Measurements from ENCODE around the gene IMPG1.
"Not testable (repeated sequence)": the region's sequence is repeated elsewhere in the genome, so short reads cannot be mapped to it uniquely, and the experiment has no call there.

Gene IMPG1

DNA sequence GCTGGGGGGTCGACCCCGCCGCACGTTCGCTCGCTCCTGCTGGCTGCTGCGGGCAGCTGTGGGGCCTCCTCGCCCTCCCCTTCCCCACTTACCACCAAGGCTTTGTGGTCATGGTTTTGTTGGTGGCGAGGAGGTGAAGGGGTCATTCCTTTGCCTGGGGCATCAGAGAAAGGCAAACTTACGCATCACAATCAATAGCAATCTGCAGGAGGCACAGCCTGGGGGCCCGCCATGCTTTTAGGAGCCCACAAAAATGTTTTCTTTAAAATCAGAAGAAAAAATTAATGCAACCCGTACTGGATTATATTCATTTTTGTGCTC lies 137.0 kb downstream of the IMPG1 start:
- Mint-ChIP-seq H3K27me3 (peaks cover 8% of the 10 kb centered on the region), H3K4me1 (peaks cover 7% of the 10 kb centered on the region), H3K36me3 (no peaks in the 10 kb centered on the region), H3K4me3 (peak overlapping the region; percentile 71), H3K9me3 (peaks cover 3% of the 10 kb centered on the region), H3K27ac (no peak overlapping the region)
- no peak for DNase-seq (ENCODE audit: low spot score in 2 of 2)
- no peak for ATAC-seq (ENCODE audit: low read depth)

DNA sequence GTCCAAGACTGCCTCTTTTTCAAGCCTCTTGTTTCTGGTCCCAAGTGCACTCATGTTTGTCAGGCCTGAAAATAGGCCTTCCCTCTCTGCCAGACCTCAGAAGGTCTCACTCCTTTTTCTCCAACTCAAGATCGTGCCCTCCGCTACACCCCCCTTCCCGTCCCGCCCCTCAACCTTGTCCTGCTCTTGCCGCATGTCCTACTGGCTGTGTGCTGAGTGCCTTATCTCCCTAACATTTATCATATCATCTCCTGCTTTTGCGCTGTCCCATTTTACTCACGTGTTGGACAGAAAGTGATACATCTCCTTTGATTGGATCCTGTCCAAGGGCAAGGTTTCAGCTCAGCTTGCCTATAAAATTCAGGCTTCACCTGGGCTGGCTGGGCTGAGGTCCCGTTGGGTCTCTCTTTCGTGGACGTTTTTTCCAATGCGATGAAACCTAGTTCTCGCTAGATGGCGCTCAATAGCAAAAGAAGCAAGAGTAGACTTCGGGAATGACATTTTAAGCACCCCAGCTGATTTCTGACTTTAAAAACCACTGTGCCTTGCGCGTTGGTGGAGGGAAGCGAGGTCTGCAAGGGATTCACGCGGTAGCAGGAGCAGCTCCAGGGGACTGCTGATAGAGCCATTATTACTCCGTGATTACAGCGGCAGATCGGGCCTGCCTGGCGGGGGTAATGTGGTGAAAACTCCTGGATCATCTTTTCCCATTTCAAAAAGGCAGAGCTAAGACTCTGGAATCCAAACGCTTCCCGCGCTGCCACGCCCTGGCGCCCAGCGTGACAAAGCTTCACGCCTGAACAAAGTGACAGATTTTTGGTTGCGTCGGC lies 137.6 kb downstream of the IMPG1 start:
- H3K4me3 Mint-ChIP-seq = peak overlapping the region; percentile 71

DNA sequence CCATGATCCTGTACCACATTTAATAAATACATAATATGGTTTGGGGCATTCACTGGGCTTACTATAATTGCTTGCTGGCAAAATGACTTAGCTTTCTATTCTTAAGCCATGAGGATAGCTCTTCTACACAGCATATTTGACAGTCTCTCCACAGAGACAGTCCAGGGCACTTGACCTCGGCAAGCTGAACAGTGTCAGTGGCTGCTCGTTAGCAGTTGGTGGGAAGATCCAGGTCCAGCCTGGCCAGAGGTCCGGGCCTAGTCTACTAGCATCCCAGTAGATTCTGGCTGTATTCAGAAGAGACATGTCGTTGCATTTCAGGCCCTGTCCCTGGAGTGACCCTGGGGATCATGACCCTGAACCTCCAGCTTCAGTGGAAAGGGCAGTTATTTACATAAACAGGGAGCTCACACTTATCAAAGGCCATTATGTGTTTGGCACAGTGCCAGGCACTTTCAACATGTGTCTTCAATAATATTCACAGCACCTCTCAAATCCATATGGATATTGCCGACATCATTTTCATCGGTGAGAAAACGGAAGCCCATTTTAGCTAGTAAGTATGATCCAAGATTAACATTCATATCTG lies 139.0 kb downstream of the IMPG1 start:
- peaks cover 7% of the 10 kb centered on the region for H3K4me1 Mint-ChIP-seq
- H3K4me3 Mint-ChIP-seq = no peak overlapping the region
- H3K36me3 Mint-ChIP-seq = no peaks in the 10 kb centered on the region
- H3K9me3 Mint-ChIP-seq = no peaks in the 10 kb centered on the region
- no peak for ATAC-seq (ENCODE audit: low read depth)
- H3K27me3 Mint-ChIP-seq = peaks cover 7% of the 10 kb centered on the region
- H3K27ac Mint-ChIP-seq = no peak overlapping the region
- DNase-seq (ENCODE audit: low spot score in 2 of 2) = no peak

More for the DNA sequence above, 137.6 kb downstream of the IMPG1 start:
- no peak overlapping the region for H3K27ac Mint-ChIP-seq
- ATAC-seq (ENCODE audit: low read depth) = peak; percentile 41
- H3K27me3 Mint-ChIP-seq = peaks cover 7% of the 10 kb centered on the region
- H3K9me3 Mint-ChIP-seq = peaks cover under 1% of the 10 kb centered on the region
- peak; percentile 20 to 31 for DNase-seq (ENCODE audit: low spot score in 2 of 2)
- no peaks in the 10 kb centered on the region for H3K36me3 Mint-ChIP-seq
- H3K4me1 Mint-ChIP-seq = peaks cover 7% of the 10 kb centered on the region

DNA sequence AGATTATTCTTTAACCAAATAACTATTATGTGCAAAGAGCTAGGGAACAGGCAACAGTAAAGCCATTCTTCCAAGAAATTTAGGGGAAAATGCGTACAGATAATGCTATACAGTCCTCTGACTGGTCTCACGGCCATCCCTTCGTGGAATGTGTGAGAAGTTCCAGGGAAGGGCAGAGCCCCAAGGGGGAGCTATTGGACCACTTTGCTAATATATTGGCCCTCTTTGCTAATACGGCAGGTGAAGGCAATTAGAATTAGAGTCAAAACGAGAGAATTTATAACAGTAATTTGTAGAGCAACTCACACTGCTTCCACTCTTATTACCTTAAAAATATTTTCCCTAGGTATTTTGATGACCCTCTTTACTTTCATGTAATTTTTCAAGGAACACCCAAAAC lies 140.4 kb downstream of the IMPG1 start:
- Mint-ChIP-seq H3K4me1 (peaks cover 7% of the 10 kb centered on the region), H3K36me3 (no peaks in the 10 kb centered on the region), H3K27me3 (peaks cover 7% of the 10 kb centered on the region), H3K4me3 (no peak overlapping the region), H3K9me3 (no peaks in the 10 kb centered on the region), H3K27ac (no peak overlapping the region)
- DNase-seq (ENCODE audit: low spot score in 2 of 2) (no peak), ATAC-seq (ENCODE audit: low read depth) (no peak)

DNA sequence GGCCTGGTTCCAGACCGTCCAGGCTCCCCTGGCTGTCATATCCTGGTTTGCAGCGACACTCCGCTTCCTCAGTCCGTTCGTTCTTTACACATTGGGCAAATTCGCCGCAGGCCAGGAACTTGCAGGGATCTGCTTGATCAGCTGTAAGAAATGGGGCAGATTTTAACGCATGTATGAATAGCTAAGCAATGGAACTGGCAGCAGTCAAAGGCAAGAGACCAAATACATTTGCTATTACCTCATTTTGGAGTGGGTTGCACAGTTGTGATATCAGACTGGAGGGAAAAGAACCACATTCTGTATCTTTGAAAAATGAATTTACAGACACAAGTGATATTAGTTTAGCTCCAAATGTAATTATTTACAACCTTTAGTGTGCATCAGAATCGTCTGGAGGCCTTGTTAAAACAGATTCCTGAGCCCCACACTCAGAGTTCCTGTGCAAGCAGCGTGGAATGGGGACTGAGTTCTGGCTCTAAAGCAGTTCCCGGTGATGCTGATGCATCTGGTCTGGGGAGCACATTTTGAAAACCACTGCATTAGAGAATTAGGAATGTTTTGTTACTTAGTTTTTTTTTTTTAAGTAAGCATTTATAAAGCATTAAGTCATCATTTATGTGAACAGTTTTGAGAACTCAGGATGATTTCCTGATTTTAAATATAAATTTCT lies 141.3 kb downstream of the IMPG1 start:
- H3K27ac Mint-ChIP-seq = no peak overlapping the region
- no peaks in the 10 kb centered on the region for H3K36me3 Mint-ChIP-seq
- peaks cover 7% of the 10 kb centered on the region for H3K4me1 Mint-ChIP-seq
- H3K9me3 Mint-ChIP-seq = no peaks in the 10 kb centered on the region
- H3K27me3 Mint-ChIP-seq = peaks cover 7% of the 10 kb centered on the region
- no peak overlapping the region for H3K4me3 Mint-ChIP-seq
- ATAC-seq (ENCODE audit: low read depth) (no peak), DNase-seq (ENCODE audit: low spot score in 2 of 2) (no peak)

DNA sequence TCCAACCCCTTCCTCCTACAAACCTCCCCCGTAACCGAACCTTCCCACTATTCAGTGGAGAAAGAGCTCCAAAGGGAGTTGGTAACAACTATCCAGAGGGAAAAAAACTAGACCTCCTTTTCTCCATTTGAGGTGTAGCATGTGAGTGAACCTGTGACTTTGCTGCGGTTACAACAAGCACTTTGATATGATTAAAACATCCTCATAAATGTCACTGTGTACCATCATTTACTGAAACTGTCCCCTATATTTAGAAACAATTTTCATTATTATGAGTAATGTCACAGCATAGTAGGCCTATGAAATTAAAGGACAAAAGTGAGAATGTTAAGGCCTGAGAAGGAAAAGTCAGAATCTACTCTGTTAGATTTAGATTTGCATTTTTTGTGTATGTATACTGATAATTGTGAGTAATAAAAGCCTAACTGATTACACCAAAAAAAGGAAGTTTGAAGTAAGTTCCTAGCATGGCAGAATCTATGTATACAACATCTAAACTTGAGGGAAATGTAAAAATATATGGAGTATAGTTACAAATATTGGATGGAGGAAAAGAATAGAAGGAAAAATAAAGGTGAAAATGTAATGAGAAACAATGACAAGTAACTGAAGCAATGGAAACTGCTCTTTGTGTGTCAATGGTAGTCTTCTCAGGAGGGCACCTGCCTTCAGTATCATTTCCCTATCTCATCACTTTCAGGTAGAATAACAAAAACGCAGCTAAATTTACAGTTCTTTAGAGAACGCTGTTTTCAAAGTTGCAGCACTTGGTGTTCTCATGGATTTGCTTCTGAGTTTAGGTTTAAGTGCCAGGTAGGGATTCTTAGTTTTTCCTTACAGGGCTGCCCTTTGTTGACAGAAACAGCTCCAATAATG lies 145.9 kb downstream of the IMPG1 start:
- no peaks in the 10 kb centered on the region for H3K9me3 Mint-ChIP-seq
- no peak for DNase-seq (ENCODE audit: low spot score in 2 of 2)
- no peak overlapping the region for H3K27ac Mint-ChIP-seq
- no peaks in the 10 kb centered on the region for H3K27me3 Mint-ChIP-seq
- no peaks in the 10 kb centered on the region for H3K36me3 Mint-ChIP-seq
- no peak overlapping the region for H3K4me3 Mint-ChIP-seq
- no peak for ATAC-seq (ENCODE audit: low read depth)
- H3K4me1 Mint-ChIP-seq = no peaks in the 10 kb centered on the region

DNA sequence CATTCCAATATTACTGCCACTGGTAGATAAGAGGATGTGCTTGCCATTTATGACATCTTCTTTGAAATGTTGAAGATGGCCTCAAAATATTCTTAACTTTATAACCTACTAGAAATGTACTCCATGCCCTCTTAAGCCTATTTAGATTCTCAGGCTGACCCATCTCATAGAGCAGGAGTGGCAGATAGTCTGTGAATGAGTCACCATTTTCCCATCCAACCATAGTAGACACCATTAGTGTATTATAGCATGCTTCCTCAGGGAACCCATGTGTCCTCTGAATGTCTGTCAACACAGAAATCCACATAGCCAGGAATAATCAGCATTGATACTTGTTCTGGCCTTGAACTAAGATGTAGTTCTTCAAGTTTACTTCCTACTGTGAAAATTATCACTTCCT lies 150.2 kb downstream of the IMPG1 start:
- no peaks in the 10 kb centered on the region for H3K36me3 Mint-ChIP-seq
- H3K27me3 Mint-ChIP-seq = peaks cover 5% of the 10 kb centered on the region
- H3K9me3 Mint-ChIP-seq = no peaks in the 10 kb centered on the region
- DNase-seq (ENCODE audit: low spot score in 2 of 2) (no peak), ATAC-seq (ENCODE audit: low read depth) (no peak)
- no peaks in the 10 kb centered on the region for H3K4me1 Mint-ChIP-seq
- H3K27ac Mint-ChIP-seq = no peak overlapping the region
- H3K4me3 Mint-ChIP-seq = no peak overlapping the region

DNA sequence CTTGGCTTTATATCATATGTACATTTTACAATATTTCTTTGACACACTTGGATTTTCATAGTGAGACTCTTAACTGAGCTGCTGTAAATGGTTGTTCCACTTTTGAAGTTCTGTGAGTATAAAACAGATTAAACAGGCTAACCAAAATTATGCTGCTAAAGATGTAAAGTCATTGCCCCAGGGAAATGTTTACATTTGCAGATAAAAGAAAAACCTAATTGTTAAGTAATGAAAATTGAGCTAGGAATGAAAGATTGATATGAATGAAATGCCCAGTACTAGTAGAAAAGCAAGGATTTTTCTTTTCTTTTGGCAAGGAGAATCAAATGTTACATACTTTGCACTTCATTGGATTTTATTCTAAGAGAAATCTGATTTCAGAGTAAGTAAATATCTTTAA lies 159.4 kb downstream of the IMPG1 start:
- H3K27ac Mint-ChIP-seq = no peak overlapping the region
- ATAC-seq (ENCODE audit: low read depth) (no peak), DNase-seq (ENCODE audit: low spot score in 2 of 2) (no peak)
- H3K27me3 Mint-ChIP-seq = peaks cover 5% of the 10 kb centered on the region
- H3K4me1 Mint-ChIP-seq = no peaks in the 10 kb centered on the region
- H3K9me3 Mint-ChIP-seq = no peaks in the 10 kb centered on the region
- H3K36me3 Mint-ChIP-seq = no peaks in the 10 kb centered on the region
- no peak overlapping the region for H3K4me3 Mint-ChIP-seq

DNA sequence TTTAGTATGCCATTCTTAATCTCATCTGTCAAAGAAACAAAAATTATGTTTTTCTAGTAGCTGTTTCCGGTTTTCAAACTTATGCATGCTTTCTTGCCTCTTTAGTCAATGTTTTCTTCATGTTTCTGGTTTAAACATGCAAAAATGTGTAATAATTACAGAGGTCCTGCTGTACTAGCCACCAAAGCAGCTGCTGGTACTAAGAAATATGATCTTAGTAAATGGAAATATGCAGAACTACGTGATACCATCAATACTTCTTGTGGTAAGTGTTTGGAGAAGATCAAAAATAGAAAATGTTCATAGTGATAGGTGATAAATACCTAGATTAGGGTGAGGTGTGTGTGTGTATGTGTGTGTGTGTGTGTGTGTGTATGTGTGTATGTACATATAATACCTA lies 165.0 kb downstream of the IMPG1 start:
- Mint-ChIP-seq H3K4me3 (no peak overlapping the region), H3K27me3 (peaks cover 2% of the 10 kb centered on the region), H3K4me1 (no peaks in the 10 kb centered on the region), H3K27ac (no peak overlapping the region), H3K9me3 (no peaks in the 10 kb centered on the region), H3K36me3 (peaks cover 2% of the 10 kb centered on the region)
- ATAC-seq (ENCODE audit: low read depth) = no peak
- DNase-seq (ENCODE audit: low spot score in 2 of 2) = no peak

DNA sequence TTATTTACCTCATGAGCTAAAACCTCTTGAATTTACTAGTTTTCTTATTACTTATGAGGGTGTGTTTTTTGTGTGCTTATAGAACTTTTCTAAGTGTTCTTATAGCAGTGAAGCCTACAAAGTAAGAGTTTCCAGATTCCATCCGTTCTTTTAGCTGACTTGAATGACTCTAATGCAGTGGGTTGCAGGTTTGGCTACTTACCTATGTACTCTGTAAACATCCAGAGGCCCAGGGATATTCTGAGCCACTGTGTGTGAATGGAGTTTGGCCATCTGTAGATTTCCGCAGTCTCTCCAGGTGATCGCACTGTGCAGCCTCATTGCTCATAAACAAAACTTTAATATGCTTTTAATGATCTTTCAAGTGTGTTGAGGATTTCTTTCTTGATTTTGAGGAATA lies 165.6 kb downstream of the IMPG1 start:
- no peak overlapping the region for H3K27ac Mint-ChIP-seq
- H3K9me3 Mint-ChIP-seq = no peaks in the 10 kb centered on the region
- ATAC-seq (ENCODE audit: low read depth) = no peak
- no peaks in the 10 kb centered on the region for H3K4me1 Mint-ChIP-seq
- peaks cover 2% of the 10 kb centered on the region for H3K27me3 Mint-ChIP-seq
- H3K36me3 Mint-ChIP-seq = peaks cover 2% of the 10 kb centered on the region
- no peak overlapping the region for H3K4me3 Mint-ChIP-seq
- no peak for DNase-seq (ENCODE audit: low spot score in 2 of 2)

DNA sequence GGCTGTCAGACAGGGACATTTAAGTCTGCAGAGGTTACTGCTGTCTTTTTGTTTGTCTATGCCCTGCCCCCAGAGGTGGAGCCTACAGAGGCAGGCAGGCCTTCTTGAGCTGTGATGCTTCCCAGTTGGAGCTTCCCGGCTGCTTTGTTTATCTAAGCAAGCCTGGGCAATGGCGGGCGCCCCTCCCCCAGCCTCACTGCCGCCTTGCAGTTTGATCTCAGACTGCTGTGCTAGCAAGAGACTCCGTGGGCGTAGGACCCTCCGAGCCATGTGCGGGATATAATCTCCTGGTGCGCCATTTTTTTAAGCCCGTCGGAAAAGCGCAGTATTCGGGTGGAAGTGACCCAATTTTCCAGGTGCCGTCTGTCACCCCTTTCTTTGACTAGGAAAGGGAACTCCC lies 167.3 kb downstream of the IMPG1 start:
- not testable (repeated sequence) for H3K4me1 Mint-ChIP-seq; H3K27me3 Mint-ChIP-seq; H3K36me3 Mint-ChIP-seq; H3K9me3 Mint-ChIP-seq; DNase-seq (ENCODE audit: low spot score in 2 of 2); ATAC-seq (ENCODE audit: low read depth); H3K27ac Mint-ChIP-seq; H3K4me3 Mint-ChIP-seq

DNA sequence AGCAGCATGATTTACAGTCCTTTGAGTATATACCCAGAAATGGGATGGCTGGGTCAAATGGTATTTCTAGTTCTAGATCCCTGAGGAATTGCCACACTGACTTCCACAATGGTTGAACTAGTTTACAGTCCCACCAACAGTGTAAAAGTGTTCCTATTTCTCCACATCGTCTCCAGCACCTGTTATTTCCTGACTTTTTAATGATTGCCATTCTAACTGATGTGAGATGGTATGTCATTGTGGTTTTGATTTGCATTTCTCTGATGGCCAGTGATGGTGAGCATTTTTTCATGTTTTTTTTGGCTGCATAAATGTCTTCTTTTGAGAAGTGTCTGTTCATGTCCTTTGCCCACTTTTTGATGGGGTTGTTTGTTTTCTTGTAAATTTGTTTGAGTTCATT lies 172.2 kb downstream of the IMPG1 start:
- DNase-seq (ENCODE audit: low spot score in 2 of 2); H3K27me3 Mint-ChIP-seq; H3K27ac Mint-ChIP-seq; H3K4me3 Mint-ChIP-seq; H3K9me3 Mint-ChIP-seq; H3K36me3 Mint-ChIP-seq; ATAC-seq (ENCODE audit: low read depth); H3K4me1 Mint-ChIP-seq: not testable (repeated sequence)

DNA sequence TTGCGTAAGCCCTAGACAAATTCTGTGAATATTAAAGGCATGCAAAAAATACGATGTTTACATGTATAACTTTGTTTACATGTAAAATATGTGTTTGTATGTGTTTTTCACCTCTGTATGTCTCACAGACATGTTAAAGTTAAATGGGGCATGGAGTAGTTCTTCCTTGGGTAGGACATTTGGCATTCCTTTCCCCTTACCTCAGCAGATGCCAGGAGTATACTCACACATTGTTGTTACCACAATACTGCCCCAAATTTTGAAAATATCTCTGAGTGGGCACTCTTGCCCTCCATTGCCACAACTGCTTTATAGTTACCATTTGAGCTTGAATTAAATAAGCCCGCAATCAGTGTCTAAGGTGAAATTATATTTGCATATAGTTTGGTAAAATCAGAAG lies 175.9 kb downstream of the IMPG1 start:
- Mint-ChIP-seq H3K4me3 (no peak overlapping the region), H3K27me3 (no peaks in the 10 kb centered on the region), H3K27ac (no peak overlapping the region), H3K4me1 (peaks cover 3% of the 10 kb centered on the region), H3K9me3 (no peaks in the 10 kb centered on the region), H3K36me3 (no peaks in the 10 kb centered on the region)
- ATAC-seq (ENCODE audit: low read depth) = no peak
- DNase-seq (ENCODE audit: low spot score in 2 of 2) = no peak

DNA sequence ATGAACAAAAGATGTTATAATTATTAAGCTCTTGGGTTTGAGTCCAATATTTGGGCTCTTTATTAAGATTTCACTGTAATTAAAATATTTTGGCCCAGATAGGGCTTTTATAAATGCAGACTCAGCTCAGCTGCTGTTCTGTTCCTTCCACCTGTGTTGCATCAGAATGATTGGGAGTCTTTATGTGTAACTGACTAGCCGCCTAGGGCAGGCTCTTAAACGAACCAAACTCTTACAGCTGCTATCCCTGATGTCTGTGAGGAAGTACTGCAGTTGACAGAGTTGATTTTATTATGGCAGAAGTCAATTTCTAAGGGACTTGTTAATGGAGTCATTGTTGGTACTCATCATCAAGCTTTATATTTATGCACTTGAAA lies 178.7 kb downstream of the IMPG1 start:
- Mint-ChIP-seq H3K27me3 (no peaks in the 10 kb centered on the region), H3K4me1 (peaks cover 3% of the 10 kb centered on the region), H3K9me3 (no peaks in the 10 kb centered on the region), H3K36me3 (no peaks in the 10 kb centered on the region), H3K4me3 (no peak overlapping the region), H3K27ac (no peak overlapping the region)
- ATAC-seq (ENCODE audit: low read depth) (no peak), DNase-seq (ENCODE audit: low spot score in 2 of 2) (no peak)
